ENCODE data around the gene TYRO3.
"Not testable (repeated sequence)": the region's sequence is repeated elsewhere in the genome, so short reads cannot be mapped to it uniquely, and the experiment has no call there.

TYRO3 gene

DNA sequence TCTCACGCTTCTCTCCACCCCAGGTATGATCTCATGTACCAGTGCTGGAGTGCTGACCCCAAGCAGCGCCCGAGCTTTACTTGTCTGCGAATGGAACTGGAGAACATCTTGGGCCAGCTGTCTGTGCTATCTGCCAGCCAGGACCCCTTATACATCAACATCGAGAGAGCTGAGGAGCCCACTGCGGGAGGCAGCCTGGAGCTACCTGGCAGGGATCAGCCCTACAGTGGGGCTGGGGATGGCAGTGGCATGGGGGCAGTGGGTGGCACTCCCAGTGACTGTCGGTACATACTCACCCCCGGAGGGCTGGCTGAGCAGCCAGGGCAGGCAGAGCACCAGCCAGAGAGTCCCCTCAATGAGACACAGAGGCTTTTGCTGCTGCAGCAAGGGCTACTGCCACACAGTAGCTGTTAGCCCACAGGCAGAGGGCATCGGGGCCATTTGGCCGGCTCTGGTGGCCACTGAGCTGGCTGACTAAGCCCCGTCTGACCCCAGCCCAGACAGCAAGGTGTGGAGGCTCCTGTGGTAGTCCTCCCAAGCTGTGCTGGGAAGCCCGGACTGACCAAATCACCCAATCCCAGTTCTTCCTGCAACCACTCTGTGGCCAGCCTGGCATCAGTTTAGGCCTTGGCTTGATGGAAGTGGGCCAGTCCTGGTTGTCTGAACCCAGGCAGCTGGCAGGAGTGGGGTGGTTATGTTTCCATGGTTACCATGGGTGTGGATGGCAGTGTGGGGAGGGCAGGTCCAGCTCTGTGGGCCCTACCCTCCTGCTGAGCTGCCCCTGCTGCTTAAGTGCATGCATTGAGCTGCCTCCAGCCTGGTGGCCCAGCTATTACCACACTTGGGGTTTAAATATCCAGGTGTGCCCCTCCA lies 19.1 kb downstream of the TYRO3 start:
- no peak for DNase-seq

DNA sequence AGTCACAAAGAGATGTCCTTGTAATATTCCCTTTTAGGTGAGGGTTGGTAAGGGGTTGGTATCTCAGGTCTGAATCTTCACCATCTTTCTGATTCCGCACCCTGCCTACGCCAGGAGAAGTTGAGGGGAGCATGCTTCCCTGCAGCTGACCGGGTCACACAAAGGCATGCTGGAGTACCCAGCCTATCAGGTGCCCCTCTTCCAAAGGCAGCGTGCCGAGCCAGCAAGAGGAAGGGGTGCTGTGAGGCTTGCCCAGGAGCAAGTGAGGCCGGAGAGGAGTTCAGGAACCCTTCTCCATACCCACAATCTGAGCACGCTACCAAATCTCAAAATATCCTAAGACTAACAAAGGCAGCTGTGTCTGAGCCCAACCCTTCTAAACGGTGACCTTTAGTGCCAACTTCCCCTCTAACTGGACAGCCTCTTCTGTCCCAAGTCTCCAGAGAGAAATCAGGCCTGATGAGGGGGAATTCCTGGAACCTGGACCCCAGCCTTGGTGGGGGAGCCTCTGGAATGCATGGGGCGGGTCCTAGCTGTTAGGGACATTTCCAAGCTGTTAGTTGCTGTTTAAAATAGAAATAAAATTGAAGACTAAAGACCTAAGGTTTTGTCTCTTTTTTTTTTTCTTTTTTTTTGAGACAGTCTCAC lies 19.8 kb downstream of the TYRO3 start:
- DNase-seq: no peak

DNA sequence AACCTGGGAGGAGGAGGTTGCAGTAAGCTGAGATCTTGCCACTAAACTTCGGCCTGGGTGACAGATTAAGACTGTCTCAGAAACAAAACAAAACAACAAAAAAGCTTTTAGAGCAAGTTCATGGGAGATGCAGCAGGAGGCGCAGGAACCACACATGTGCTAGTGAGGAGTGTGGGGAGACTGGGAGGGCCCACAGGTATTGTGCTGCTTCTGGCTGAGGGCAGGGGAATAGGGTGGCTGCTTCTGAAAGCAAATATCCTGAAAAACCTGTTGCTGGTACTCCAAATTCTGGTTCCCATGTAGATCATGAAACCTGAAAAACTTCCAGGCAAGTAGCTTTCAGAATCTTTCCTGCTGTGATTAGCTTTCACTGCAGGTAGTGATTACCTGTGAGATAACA lies 22.1 kb downstream of the TYRO3 start:
- no peak for DNase-seq

DNA sequence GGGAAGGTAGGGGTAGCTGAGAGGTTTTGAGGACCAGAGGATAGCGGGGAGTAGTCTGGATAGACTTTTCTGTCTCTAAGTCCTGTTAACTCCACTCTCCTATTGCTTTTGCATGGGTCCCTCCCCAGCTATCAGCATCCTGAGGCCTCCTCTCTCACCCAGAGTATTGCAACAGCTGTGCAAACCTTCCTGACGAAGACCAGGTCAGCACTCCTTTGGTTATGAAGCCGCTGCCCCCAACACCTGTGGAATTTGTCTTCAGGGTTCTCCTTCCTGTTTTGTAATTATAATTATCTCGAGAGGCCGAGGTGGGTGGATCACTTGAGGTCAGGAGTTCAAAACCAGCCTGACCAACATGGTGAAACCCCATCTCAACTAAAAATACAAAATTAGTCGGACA lies 24.8 kb downstream of the TYRO3 start:
- DNase-seq: no peak

DNA sequence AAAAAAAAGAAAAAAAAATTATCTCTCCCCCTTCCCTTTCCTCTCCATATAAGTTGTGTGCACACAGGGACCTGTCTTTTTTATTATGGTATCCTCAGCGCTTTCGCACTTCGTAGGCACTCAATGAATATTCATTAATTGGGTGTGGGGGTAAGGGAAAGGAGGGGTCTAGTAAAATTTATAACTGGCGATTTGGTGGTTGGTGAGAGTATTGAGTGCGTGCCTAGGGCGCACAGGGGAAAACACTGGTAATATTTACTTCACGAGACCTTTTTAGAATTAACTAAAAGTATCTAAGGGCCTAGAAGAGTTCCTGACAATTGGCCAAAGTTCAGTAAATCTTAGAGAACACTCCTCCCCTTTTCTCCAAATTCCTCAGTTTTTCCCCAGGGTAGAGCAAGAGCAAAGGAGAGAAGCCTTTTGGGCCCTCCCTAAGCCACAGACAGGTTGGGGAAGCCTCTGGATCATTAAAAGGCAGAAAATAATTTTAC lies 25.7 kb downstream of the TYRO3 start:
- no peak for DNase-seq

DNA sequence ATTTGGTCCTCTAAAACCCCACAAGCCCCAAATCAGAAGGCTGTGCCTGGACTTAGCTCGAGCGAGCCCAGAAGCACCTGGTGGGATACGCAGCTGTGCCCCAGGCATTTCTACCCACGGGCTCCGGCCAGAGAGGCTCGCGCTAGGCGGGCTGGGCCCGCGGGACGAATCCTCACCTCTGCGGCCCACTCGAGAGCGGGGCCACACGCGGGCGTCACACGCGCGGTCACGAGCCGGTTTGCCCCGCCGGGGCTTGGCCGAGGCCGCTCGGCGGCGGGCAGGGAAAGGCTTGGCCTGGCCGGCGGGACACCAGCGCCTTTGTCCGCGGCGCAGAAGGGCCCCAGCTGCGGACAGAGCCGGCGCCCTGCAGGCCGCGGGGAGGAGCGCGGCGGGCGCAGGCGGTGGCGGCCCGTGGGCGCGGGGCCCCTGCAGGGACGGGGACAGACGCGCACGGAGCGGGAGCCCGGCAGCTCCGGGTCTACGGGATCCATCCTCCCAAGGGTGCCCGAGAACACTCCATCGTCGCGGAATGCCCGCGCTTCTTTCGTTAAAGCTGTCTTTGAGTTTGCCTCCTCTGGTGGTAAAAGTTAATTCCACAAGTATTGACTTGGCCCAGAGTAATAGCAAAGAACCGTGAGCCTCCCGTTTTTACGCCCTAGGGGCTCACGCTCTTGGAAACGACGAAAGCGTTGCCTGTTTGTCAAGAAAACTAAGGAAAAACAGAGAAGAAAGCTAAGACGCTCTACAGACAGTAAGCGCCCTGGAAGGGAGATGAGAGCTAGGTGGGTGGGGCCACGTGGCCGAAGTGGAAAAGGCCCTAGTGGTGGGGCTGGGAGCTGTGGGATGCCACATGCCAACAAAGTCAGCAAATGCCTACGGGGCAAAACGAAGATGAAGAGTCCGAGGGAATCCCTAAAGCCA lies 26.4 kb downstream of the TYRO3 start:
- peak; percentile 40 for DNase-seq

DNA sequence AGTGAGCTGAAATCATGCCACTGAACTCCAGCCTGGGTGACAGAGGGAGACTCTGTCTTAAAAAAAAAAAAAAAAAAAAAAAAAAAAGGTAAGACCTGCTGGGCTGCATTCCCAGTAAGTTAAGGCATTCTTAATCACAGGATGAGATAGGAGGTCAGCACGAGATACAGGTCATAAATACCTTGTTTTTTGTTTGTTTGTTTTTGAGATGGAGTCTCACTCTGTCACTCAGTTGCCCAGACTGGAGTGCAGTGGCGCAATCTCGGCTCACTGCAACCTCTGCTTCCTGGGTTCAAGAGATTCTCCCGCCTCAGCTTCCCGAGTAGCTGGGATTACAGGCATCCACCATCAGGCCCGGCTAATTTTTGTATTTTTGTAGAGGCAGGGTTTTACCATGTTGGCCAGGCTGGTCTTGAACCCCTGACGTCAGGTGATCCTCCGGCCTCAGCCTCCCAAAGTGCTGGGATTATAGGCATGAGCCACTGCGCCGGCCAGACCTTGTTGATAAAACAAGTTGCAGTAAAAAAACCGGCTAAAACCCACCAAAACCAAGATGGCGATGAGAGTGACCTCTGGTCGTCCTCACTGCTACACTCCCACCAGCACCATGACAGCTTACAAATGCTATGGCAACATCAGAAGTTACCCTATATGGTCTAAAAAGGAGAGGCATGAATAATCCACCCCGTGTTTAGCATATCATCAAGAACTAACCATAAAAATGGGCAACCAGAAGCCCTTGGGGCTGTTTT lies 27.7 kb downstream of the TYRO3 start:
- not testable (repeated sequence) for DNase-seq

DNA sequence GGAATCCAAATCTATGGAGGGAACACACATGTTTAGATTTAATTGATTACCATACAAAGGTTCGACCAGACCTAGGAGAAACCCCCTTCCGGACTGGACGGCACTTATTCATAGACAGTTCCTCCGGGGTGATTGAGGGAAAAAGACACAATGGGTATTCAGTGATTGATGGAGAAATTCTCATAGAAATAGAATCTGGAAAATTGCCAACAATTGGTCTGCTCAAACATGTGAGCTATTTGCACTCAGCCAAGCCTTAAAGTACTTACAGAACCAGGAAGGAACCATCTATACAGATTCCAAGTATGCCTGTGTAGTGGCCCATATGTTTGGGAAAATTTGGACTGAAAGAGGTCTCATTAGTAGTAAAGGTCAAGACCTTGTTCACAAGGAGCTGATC lies 30.0 kb downstream of the TYRO3 start:
- DNase-seq: not testable (repeated sequence)

DNA sequence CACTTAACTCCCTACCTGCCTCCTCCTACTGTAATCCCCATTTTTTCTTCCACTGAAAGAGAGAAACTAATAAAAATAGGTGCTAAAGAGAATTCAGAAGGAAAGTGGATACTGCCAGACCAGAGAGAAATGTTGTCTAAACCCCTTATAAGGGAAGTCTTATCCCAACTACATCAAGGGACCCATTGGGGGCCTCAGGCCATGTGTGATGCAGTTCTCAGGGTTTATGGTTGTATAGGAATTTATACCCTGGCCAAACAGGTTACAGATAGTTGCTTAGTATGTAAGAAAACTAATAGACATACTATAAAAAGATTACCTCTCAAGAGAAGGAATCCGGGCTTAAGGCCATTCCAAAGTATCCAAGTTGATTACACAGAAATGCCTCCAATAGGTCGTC lies 30.6 kb downstream of the TYRO3 start:
- not testable (repeated sequence) for DNase-seq

DNA sequence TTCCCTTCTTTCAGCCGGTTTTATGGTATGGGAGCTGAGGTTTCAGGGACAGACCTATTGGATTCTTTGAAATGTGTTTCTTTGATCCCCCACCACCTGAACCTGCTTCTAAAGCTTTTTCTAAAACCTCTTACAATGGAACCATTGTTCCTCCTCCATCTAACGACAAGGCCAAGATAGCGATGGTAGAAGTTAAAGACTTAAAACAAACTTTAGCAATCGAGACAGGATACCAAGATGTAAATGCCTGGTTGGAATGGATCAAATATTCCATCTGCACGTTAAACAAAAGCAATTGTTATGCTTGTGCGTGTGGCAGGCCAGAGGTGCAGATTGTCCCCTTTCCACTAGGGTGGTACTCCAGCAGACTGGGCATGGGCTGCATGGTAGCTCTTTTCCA lies 32.2 kb downstream of the TYRO3 start:
- DNase-seq: not testable (repeated sequence)

DNA sequence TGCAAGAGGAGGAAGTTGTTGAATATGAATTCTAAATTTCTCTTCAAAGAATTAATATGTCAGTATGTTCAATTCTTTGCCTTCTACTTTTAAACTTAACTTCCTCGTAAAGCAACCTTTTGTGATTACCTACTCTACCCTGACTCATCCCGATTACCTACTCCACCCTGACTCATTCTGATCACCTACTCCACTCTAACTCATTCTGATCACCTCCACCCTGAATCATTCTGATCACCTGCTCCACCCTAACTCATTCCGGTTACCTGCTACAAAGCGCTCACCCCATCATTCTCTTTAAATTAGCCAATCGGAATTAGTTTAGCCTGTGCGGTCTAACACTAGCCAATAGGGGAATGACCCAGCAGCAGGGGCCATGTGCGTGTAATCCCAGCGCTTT lies 33.7 kb downstream of the TYRO3 start:
- not testable (repeated sequence) for DNase-seq

DNA sequence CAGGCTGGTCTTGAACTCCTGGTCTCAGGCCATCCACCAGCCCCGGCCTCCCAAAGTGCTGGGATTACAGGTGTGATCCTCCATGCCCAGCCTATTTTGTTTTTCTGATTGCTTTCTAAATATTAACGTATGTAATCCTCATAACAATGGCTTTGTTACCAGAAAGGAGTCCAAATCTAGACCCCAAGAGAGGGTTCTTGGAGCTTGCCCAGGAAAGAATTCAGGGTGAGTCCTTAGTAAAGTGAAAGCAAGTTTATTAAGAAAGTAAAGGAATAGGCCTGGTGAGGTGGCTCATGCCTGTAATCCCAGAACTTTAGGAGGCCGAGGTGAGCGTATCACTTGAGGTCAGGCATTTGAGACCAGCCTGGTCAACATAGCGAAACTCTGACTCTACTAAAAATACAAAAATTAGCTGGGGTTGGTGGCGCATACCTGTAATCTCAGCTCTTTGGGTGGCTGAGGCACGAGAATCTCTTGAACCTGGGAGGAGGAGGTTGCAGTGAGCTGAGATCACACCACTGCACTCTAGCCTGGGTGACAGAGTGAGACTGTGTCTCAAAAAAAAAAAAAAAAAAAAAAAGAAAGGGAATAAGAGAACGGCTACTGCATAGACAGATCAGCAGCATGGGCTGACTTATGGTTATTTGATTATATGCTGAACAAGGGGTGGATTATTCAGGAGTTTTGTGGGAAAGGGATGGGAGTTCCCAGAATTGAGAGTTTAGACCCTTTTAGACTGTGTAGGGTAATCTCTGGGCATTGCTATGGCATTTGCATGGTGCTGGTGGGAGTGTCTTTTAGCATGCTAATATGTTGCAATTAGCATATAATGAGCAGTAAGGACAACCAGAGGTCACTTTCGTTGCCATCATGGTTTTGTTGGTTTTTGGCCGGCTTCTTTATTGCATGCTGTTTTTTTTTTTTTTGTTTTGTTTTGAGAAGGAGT lies 36.1 kb downstream of the TYRO3 start:
- no peak for DNase-seq

DNA sequence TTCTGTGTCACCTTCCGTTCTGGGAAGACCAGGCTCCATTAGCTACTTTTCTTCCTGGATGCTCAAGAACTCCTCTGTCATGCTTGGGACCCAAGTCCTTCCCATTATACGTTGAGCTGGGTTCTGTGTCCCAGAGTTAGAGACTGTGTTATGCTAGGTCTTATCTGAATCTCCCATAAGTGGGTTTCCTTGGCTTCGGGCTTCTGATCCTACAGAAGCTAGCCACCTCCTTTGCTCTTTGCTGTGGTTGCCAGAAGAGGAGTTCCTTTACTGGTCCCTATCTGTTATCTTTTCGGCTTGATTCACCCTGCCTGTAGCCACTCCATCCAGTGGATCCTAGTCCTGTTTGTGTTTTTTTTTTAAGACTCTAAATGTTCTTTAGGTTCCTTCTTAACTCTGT lies 38.0 kb downstream of the TYRO3 start:
- no peak for DNase-seq

DNA sequence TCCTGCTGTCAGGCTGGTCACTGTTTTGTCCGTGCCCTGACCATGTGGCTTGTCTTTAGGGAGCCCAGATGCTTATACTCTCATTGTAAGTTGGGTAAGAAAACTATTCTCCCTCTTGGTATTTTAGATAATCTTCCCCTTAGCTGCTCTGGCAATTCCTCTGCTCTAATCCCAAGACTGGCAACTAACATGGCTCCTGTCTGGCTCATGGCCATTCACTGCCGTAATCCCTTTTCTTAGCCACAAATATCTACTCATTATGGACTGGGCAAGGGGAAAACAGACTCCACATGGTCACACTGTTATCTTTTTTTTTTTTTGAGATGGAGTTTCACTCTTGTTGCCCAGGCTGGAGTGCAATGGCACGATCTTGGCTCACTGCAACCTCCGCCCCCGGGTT lies 38.8 kb downstream of the TYRO3 start:
- no peak for DNase-seq

DNA sequence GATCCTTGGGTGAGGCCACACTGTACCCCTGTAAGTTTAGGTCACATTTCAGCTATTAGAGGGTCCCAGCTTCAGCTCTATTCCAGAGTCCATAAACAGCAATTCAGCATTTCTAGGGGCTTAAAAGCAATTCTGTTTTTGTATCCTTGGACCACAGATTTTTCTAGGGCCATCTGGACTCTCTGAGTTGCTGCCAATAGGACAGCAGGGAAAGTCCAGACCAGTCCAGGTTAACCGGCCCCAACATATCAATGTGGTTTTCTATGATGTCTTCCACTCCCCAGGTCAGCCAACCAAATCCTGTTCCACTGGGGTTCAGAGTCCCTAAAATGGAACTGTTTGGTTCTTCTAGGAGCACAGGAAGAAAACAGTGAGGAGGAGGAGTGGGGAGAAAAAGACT lies 40.0 kb downstream of the TYRO3 start:
- no peak for DNase-seq

DNA sequence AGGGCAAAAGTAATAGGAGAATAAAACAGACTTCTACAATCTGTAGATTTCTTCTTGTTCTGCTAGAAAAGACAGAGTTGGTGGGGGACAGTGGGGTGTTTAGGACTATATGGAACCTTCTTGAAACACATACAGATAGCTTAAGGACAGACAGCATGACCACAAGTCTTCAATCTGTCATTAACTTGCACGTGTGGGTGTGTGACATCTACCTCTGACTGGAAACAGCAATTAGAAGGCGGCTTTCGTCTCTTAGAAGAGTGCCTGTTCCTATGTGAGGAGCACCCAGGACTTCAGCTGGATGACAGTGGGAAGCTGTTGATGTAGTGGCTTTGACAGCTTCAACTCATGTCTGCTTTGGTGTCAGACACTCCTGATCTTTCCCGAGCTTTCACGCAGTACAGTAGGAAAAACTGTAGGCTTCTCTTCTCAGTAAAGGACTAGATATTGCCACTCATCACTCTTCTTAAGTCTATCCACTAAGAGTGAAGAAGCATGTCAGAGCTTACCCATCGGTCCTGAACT lies 44.5 kb downstream of the TYRO3 start:
- DNase-seq: no peak

DNA sequence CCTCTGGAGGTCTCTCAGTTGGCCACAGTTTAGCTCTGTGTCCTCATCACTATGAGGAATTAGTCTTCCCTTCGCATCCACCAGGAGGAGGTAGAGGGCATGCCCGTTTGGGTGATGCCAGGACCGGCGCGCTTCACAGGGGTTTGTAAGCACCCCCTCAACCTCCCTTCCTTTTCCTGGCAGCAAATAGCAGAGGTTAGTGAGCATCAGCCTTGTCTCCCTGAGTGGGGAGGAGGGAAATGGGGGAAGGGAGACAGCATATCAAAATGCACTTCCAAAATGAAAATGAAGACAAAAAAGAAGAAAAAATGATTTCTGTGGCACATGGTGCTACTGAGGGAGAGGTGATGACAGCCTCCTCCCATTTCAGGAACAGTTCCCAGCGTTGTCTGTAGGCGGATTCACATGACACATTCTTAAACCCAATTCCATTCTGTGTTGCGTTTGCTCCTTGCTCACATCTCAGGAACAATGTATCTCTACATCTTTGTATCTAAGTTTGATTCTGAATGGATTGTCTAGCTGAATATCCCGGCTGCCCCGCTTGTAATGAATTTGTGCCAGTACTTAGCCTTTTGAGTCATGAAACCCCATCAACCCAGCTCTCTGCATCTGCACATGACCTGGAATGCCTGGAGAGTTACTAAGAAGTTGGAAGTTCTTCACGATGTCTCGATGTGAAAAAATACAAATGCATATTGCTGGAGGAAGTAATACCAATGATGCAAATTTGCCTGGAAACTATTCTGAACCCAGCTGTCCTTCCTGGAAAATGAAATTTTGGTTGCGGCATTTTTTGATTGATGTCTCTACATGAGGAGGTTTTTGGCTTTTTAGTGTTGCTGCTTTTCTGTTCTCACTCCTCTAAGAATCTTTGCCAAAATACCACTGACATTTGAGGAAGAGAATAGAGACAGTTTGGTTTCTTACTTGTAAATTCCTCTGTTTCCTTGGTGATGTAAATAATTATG lies 45.2 kb downstream of the TYRO3 start:
- peak; percentile 57 for DNase-seq

DNA sequence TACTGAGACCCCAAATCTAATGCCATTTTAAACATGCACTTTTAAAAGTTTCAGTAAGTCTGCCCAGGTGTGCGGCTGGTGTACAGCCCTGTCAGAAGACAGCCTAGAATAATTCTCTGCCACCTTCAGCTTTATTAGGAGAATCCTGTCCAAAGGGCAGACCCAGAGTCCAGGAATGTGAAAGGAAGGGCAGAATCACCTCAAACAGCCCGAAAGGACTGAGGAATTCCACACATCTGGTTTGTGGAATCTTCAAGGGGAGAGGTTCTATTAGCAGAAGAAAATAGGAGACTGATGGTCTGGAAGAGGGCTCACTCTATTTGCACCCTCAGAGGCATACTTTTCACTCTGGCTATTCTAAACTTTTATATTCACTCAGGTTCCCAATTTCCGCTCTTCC lies 46.6 kb downstream of the TYRO3 start:
- DNase-seq: no peak

DNA sequence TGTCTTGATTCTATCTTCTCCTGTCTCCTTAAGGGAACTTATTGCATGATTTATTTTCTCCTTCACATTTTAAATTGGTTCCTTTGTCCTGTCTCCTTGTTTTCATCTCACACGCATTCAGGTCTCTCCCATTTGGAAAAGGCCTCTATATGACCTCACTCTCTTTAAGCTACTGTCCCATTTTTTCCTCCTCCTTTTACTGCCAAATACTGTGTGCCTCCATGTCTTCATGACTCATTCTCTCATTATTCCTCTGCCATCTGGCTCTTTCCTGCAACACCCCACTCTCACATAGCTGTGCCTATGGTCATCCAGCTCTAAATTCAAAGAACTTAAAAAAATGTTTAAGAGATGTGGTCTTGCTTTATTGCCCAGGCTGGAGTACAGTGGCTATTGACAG lies 48.0 kb downstream of the TYRO3 start:
- DNase-seq: no peak

DNA sequence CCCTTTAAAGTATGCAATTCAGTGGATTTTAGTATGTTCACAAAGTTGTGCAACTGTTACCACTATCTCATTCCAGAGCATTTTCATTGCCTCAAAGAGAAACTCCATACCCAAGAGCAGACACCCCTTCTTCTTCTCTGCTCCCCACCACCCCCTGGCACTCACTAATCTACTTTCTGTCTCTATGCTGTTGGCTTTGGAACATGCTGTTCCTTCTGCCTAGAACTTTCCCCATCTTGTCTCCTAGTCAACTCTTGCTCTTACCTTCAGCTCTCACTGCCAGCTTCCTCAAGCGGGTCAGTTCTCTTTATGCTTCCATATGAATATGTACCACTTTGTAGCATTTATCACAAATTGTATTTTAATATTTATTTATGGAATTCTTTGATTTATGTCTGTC lies 50.1 kb downstream of the TYRO3 start:
- no peak for DNase-seq
